ENCODE data around the gene ADK.
"Not testable (repeated sequence)": the region's sequence is repeated elsewhere in the genome, so short reads cannot be mapped to it uniquely, and the experiment has no call there.

ADK gene

GRCh38 chr10:74150990-74151878 lies at the start of gene ADK:
Gene ADK, plus strand, starts transcription at chr10:74151221. Its CDS starts 58 bp downstream, at chr10:74151279.
- DNase-seq (ENCODE audit: low read depth) = peak; percentile 99

DNA sequence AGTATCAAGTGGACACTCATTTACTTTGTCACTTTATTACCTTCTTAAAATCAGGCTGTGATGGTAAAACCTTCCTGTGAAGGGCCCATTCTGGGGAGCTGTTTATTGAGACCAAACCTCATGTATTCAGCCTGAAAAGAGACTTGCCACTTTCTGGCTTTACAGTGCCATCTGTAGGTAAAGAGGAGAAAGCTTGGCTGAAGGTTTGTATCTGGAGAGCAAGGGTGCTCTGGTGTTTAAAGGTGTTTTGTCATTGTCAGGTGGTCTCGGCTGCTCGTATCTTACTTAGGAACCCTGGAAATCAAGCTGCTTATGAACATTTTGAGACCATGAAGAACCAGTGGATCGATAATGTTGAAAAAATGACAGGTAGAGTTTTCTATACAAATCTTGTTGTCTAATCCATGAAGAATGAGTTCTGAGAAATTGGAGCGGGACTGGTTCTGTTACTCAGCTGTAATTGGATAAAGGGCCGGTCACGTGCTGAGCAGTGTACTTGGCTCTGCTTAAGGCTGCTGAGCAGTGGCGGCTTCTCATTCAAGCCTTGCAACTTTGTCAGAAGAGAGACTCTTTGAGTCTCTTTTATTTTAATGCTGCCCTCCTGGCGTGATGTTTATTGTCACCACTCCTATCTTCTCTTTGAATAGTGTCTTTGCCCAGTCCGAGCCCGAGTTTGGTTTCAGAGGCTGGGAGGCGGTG lies 47.3 kb upstream of the ADK start:
- no peak for DNase-seq (ENCODE audit: low read depth)

GRCh38 chr10:74104480-74104879 lies 46.5 kb upstream of the ADK start:
- no peak for DNase-seq (ENCODE audit: low read depth)

DNA sequence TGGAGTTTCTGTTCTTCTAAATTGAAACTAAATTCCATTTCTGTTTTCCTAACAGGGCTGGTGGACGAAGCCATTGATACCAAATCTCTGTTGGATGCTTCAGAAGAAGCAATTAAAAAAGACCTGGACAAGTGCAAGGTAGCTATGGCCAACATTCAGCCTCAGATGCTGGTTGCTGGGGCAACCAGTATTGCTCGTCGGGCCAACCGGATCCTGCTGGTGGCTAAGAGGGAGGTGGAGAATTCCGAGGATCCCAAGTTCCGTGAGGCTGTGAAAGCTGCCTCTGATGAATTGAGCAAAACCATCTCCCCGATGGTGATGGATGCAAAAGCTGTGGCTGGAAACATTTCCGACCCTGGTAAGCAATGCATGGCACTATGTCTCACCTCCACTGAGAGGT lies 46.0 kb upstream of the ADK start:
- no peak for DNase-seq (ENCODE audit: low read depth)

DNA sequence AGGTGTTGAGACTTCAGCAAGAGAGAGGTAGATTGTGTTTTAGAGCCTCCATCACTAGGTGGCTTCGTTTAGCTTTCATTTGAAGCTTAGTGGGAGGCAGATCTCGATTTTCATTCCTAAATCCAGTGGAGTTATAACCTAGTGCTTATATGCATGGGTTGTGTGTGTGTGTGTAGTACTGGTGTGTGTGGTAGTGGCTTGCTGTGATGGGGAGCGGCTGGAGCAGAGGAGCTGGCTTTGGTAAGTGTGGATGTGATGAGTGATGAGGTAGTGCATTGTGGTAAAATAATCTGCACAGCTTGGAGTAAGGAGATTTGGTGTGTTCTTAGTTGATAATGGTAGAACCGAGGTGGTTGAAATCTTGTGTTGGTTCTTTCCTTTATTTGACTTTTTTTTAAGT lies 43.6 kb upstream of the ADK start:
- no peak for DNase-seq (ENCODE audit: low read depth)

DNA sequence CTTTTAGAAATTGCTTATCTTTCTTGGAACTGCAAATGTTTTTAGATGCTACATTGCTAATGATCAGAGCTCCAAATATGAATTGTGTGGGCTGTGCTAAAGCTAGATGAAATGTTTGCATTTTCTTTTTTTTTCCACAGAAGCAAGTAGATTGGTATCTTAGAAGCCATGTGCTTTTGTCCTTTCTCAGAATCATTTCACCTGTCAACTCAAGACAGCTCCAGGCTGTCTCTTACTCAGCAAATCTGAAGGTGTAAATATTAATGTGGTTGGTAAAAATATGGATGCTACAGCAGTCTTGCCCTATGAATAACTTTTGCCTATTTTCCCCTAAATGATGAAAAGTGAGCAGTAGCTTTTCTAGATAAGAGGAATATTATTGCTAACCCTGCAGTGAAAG lies 41.6 kb upstream of the ADK start:
- DNase-seq (ENCODE audit: low read depth) = no peak

- DNase-seq (ENCODE audit: low read depth) = no peak
Observed at GRCh38 chr10:74110120-74110519, 40.9 kb upstream of the ADK start.

- DNase-seq (ENCODE audit: low read depth) = no peak
Observed at GRCh38 chr10:74111799-74112198, 39.2 kb upstream of the ADK start.

- DNase-seq (ENCODE audit: low read depth) = no peak
Observed at GRCh38 chr10:74113546-74113945, 37.5 kb upstream of the ADK start.

DNA sequence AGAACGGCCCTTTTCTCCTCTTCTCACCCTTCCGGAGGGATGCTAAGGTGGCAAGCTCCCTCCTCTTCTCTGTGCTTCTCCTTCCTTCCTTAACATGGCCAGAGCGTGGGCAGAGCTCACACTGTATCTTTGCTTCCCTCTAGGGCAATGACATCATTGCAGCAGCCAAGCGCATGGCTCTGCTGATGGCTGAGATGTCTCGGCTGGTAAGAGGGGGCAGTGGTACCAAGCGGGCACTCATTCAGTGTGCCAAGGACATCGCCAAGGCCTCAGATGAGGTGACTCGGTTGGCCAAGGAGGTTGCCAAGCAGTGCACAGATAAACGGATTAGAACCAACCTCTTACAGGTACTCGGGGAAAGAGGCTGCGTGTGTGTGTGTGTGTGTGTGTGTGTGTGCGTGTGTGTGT lies 37.0 kb upstream of the ADK start:
- DNase-seq (ENCODE audit: low read depth) = no peak

GRCh38 chr10:74117738-74118137 lies 33.3 kb upstream of the ADK start:
- no peak for DNase-seq (ENCODE audit: low read depth)

DNA sequence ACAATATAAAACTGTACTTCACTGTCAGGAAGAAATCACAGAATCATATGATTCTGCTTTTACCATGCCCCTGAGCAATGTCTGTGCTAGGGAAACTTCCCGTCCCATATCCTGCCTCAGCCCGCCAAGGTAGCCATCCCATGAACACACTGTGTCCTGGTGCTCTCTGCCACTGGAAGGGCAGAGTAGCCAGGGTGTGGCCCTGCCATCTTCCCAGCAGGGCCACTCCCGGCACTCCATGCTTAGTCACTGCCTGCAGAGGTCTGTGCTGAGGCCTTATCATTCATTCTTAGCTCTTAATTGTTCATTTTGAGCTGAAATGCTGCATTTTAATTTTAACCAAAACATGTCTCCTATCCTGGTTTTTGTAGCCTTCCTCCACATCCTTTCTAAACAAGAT lies 32.2 kb upstream of the ADK start:
- no peak for DNase-seq (ENCODE audit: low read depth)

- DNase-seq (ENCODE audit: low read depth) = no peak
Observed at GRCh38 chr10:74120911-74121310, 30.1 kb upstream of the ADK start.

DNA sequence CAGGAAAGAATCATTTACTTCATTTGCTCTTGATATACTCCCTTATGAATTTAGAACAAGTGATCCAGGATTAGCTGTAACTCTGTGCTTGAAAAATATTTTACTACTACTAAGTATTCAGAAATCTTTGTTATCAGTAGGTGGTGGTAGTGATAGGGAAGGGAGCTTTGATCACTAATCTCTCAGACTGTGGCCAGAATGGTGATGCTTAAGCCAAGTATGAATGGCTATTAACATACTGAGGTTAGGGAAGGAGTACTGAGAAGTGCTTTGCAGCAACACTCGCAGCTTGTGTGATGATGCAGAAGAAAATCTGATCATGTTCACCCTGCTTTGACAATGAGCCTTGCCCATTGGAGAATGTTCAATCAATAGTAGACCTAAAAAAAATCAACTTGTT lies 29.7 kb upstream of the ADK start:
- DNase-seq (ENCODE audit: low read depth) = no peak

- no peak for DNase-seq (ENCODE audit: low read depth)
Observed at GRCh38 chr10:74122060-74122459, 29.0 kb upstream of the ADK start.

DNA sequence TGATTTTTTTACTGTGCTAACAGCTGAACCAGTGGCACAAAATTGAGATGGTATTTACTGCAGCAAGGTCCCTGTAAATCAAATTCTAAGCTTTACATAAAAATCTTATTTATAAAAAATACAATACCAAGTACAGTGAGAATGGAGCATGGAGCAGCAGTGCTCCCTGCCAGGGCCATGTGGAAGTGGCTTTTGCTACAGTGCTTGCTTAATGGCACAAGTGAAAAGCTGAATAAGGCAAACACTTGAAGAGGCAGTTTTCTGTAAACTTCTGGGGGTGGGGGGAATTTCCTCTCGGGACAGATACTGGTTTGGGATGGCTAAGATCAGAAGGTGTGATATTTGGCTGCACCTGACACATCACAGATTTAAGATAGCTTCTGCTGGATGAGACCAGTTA lies 27.9 kb upstream of the ADK start:
- DNase-seq (ENCODE audit: low read depth) = no peak

GRCh38 chr10:74133923-74134820 lies 16.8 kb upstream of the ADK start:
- DNase-seq (ENCODE audit: low read depth) = no peak

DNA sequence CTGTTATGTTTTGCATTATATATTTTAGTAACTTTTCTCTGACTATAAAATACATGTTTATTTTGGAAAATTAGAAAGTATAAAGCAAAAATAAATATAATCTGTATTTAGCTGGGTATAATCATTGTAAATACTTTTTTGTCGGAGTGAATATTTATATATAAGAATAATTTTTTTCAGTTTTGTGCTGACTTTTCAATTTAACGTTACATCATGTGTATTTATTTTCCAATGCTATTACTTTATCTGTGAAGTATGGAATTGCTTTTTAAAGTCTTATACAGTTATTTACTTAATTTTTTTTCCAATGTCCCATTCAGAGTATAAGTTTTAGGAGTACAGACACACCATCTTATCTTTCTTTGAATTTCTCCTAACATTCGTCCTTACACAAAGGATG lies 15.6 kb upstream of the ADK start:
- DNase-seq (ENCODE audit: low read depth) = no peak

- DNase-seq (ENCODE audit: low read depth) = no peak
Observed at GRCh38 chr10:74137992-74138391, 13.0 kb upstream of the ADK start.

DNA sequence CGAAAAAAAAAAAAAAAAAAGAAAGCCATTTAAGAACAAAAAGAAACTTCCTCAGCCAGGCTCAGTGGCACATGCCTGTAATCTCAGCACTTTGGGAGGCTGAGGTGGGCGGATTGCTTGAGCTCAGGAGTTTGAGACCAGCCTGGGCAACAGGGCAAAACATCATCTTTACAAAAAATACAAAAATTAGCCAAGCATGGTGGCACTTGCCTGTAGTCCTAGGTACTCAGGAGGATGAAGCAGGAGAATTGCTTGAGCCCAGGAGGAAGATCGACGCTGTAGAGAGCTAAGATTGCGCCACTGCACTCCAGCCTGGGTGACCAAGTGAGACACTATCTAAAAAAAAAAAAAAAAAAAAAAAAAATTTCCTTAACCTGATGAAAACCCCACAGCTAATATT lies 12.4 kb upstream of the ADK start:
- not testable (repeated sequence) for DNase-seq (ENCODE audit: low read depth)

DNA sequence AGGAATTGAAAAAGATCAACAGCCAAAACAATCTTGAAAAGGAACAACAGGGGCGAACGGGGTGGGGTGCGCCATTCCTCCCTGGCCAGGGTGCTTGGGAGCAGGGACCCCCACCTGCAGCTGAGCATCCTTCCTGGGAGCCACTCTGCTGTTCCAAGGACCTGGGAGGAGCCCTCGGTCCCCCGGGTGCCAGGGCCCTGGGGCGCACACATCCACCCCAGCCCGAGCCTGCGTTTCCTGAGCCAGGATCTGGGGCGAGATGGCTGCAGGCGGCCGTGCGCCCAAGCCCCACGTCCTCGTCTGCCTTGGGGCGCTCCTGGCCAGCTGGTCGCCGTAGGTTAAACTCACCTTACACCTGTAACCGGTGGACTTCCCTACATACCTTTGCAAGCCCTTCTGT lies 11.0 kb upstream of the ADK start:
- no peak for DNase-seq (ENCODE audit: low read depth)

DNA sequence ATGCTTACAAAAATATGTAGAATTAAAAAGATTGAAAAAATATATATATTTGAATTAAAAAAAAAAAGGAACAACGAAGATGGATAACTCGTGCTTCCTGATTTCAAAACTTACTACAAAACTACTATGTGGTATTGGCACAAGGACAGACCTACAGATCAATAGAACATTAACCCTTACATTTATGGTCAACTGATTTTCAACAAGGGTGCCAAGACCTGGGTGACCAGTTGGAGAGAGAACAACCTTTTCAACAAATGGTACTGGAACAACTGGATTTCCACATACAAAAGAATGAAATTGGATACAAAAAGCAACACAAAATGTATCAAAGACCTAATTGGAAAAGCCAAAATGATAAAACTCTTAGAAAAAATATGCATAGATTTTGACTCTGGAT lies 10.5 kb upstream of the ADK start:
- no peak for DNase-seq (ENCODE audit: low read depth)

DNA sequence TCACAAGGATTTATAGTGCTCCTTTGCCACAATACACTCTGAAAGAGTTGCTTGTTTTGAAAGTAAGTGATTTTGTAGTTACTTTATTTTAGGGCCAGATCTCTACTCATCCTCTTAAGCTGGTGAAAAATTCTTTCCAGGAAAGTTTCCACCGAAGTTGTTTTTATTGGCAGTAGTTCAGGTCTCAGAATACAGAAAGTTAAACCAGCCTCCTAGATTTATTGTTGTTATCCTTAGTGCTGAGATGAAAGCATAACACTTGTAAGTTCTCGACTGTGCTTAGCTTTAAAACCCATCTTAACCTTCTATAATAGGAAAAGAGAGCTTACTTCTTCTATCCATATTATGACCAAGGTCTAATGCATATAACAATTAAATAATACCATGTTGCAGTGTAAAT lies 5.9 kb upstream of the ADK start:
- DNase-seq (ENCODE audit: low read depth) = no peak

Measured in stimulated activated CD8-positive, alpha-beta memory T cell treated with anti-CD3 and anti-CD28 coated beads, Interleukin-12 subunit alpha, Interleukin-12 subunit beta, amount 100 ng/mL, for 4 hours (primary cell).